Left cardiac atrium (tissue), 2 donors: ENCODE data around the gene ITM2B. TPM values are rescaled to one million over a fixed set of nuclear protein-coding genes. Genes with fewer than 3 reads are reported as not detected.

ENCODE experiments used
- total RNA-seq, 2 donors: library from RNA; stranded (reverse); fragmentation: NEBNext Ultra II Directional; extraction: Animal tissue kit (Norgen Biotek cat#: 25700); gene quantifications; one replicate each; pipeline ENCODE4 v1.2.1, GENCODE V29; 2021
- donor health status: DM: no; HTN: yes; CAD: no; lungs with severe emphysema.
- donor health status: DM: yes; HTN: yes; CAD: no.

ITM2B gene
- total RNA-seq, 2 donors from 2014 or later = 537 to 557 TPM

Other genes with a start within 250 kb of the ITM2B start
- gene SUCLA2, start 231.9 kb upstream of the ITM2B start, total RNA-seq = 100 to 1,000 TPM in 1 of 2 donors, 10 to 100 TPM in 1; 86.1 to 100 TPM
- gene NUDT15, start 195.5 kb upstream of the ITM2B start, total RNA-seq = 10 to 100 TPM in 1 of 2 donors, 1 to 10 TPM in 1; 9.4 to 10.5 TPM
- 10 to 100 TPM; 41.3 to 47.4 TPM for gene MED4, start 138.1 kb upstream of the ITM2B start, total RNA-seq
- gene RB1, start 70.5 kb downstream of the ITM2B start, total RNA-seq = 10 to 100 TPM; 24.5 to 25.2 TPM
- 10 to 100 TPM; 13.5 to 15.0 TPM for gene LPAR6, start 179.9 kb downstream of the ITM2B start, total RNA-seq